ENCODE results near the gene IFI44. TPM values are rescaled to one million over a fixed set of nuclear protein-coding genes. Genes with fewer than 3 reads are reported as not detected.

The IFI44 gene
- total RNA-seq, 2 experiments from 2014 or later = 3.7 to 5.2 TPM

DNA sequence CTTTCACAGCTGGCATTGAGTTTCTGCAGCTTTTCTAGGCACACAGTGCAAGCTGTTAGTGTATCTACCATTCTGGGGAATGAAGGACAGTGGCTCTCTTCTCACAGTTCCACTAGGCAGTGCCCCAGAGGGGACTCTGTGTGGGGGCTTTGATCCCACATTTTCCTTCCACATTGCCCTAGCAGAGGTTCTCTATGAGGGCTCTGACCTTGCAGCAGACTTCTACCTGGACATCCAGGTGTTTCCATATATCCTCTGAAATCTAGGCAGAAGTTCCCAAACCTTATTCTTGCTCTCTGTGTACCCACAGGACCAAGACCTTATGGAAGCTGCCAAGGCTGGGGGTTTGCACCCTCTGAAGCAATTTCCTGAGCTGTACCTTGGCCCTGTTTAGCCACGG lies 2.4 kb upstream of the IFI44 start:
- POLR2A ChIA-PET = no interaction called here
- CTCF ChIA-PET = no interaction called here

DNA sequence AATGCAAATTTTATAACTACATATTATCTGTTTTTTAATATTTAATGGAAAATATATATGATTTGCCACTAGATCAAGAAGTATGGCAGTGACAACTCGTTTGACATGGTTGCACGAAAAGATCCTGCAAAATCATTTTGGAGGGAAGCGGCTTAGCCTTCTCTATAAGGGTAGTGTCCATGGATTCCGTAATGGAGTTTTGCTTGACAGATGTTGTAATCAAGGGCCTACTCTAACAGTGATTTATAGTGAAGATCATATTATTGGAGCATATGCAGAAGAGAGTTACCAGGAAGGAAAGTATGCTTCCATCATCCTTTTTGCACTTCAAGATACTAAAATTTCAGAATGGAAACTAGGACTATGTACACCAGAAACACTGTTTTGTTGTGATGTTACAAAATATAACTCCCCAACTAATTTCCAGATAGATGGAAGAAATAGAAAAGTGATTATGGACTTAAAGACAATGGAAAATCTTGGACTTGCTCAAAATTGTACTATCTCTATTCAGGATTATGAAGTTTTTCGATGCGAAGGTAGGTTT lies 556 bp downstream of the IFI44 start:
- CTCF ChIA-PET = no interaction called here
- POLR2A ChIA-PET = no interaction called here

DNA sequence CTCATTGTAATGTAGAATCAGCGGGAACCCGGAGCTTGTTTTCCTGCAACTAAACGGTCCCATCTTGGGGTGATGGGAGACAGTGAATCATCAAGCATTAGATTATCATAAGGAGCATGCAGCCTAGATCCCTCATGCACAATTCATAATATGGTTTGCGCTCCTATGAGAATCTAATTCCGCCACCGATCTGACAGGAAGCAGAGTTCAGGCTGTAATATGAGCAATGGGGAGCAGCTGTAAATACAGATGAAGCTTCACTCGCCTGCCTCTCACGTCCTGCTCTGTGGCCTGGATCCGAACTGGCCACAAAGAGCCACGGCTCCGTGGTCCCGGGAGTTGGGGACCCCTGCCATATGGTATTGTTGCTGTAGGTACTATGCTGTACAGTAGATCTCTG lies 1.6 kb downstream of the IFI44 start:
- ChIA-PET CTCF (interaction anchor here (1.5 kb wide), 1 partner anchor 34 kb away, joined by 6 read pairs; no protein-coding TSS in a partner anchor), POLR2A (no interaction called here)

DNA sequence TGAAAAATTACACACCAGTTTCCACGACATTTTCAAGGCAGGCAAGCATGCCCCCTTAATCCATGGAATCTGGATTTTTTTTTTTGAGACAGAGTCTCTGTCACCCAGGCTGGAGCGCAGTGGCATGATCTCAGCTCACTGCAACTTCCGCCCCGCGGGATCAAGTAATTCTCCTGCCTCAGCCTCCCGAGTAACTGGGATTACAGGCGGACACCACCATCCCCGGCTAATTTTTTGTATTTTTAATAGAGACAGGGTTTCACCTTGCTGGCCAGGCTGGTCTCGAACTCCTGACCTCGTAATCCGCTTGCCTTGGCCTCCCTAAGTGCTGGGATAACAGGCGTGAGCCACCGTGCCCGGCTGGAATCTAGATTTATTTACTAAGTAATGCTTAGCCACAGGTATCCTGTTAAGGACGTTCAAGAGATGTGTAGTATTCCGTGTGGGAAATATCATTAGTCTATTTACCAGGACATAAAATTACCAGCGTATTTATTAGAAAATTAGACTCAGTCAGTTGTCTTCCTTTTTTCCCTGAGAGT lies 2.5 kb downstream of the IFI44 start:
- POLR2A ChIA-PET = no interaction called here
- CTCF ChIA-PET = interaction anchor here (1.5 kb wide), 1 partner anchor 35 kb away, joined by 6 read pairs; no protein-coding TSS in a partner anchor

DNA sequence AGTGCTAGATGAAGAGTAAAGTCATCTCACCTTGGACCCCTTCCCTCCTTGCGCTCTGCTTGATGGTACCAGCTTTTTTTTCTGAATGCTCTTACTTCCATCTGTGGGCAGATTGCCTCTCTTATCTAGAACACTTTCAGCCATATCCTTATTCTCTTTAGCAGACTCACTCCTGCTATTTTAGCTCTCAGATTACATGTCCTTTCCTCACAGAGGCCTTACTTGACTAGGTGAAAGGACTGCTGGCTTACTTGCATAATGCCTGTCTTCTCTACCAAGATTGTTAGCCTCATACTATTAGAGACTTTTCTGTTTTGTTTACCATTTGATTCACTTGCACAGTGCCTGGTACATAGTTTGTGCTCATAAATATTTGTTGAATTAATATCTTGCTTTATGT lies 9.3 kb downstream of the IFI44 start:
- ChIA-PET POLR2A (no interaction called here), CTCF (interaction anchor here (1.1 kb wide), 1 partner anchor 41 kb away, joined by 3 read pairs; no protein-coding TSS in a partner anchor)

DNA sequence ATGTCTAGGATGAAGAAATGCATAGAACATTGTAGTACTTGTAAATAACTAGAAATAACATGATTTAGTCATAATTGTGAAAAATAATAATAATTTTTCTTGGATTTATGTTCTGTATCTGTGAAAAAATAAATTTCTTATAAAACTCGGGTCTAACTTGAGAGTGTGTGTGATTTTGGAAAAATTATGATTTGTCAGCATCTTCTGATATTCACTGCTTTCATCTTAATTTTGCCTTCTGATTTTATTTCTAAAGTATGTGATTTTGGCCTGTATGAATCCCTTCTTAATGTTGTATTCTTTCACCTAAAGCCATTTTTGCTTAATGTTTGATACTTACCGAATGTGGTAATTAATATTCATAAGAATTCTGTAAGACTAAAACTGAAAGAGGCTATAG lies 14.3 kb downstream of the IFI44 start:
- CTCF ChIA-PET = no interaction called here
- POLR2A ChIA-PET = no interaction called here

DNA sequence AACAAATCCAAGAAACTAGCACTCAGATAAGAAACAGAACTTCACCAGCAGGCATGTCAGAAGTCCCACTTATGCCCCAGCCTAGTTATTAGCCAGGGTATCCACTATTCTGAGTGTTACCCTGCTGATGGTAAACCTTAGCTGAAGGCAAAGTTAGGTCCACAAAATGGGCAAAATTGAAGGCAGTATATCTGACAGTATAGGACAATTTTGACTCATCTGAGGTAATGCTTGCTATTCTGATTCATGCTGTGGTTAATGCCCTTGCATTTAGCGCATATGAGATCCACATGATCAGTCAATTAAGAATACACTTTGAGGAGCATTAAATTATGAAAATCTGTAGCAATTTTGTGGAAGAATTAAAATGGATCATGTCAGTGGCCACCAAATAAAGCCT lies 15.1 kb downstream of the IFI44 start:
- POLR2A ChIA-PET = no interaction called here
- CTCF ChIA-PET = no interaction called here

DNA sequence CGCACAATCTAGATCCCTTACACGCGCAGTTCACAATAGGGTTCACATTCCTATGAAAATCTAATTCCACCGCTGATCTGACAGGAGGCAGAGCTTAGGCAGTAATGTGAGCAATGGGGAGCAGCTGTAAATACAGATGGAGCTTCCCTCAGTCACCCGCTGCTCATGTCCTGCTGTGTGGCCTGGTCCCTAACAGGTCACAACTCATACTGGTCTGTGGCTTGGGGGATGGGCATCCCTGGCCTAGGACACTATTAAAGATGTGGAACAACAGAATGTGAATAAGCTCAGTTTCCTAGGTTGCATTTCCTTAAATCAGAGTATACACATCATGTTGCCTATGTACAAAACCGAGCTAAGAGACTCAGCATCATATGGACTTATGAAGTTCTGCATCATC lies 16.2 kb downstream of the IFI44 start:
- POLR2A ChIA-PET = no interaction called here
- CTCF ChIA-PET = no interaction called here

DNA sequence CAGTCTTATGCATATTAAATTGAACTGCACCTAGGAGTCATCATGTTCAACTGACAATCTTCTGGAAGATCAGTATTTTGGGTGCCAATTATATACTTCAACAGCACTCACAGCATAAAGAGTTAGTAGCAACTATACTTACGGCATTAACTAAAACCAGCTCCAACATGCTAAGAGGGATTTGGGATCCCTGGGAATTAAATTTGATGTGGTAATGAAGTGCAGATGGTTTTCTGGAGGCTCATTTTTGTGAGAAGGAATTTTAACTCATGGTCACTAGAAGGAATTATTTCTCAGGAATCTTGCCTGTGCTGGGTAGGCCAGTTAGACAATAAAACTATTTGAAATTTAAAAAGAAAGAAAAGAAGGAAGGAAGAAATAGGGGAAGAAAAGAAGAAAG lies 18.3 kb downstream of the IFI44 start:
- POLR2A ChIA-PET = no interaction called here
- CTCF ChIA-PET = no interaction called here

DNA sequence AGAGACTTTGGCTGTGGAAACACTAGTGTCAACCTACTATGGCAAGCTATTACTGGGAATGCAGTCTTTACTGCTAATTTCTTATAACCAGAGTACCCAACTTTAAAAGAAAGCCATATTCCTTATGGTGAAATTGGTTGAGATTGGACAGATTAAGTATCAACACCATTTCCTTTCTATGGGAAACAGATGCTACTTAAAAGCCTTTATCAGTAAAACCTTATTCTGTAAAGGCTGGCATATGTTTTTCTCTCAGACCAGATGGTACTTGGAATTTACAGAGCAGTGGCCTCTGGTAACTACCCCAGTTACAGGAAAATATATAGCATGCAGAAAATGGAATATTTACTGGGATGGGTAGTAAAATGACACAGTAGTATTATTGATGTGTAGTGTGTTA lies 18.8 kb downstream of the IFI44 start:
- CTCF ChIA-PET = no interaction called here
- POLR2A ChIA-PET = no interaction called here

DNA sequence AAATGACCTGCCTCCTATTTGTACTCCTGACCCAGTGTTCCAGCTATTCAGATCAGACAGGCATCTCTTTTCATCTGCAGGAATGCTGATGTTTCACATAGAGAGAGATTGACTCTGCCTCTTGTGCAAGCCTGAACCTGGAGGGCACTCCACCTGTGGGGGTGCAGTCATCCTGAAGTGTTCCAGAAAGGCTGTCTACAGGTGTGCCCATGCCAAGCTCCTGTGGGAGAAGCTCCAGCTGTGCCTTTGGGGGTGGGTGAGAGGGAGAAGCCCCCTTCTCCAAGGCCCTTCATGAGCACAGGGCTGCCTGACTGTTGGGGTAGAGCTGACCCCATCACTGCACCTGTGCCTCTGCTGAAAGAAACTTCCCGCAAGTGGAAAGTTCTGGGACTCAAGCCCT lies 22.8 kb downstream of the IFI44 start:
- POLR2A ChIA-PET = no interaction called here
- CTCF ChIA-PET = interaction anchor here (1.8 kb wide), 1 partner anchor 55 kb away, joined by 4 read pairs; no protein-coding TSS in a partner anchor

DNA sequence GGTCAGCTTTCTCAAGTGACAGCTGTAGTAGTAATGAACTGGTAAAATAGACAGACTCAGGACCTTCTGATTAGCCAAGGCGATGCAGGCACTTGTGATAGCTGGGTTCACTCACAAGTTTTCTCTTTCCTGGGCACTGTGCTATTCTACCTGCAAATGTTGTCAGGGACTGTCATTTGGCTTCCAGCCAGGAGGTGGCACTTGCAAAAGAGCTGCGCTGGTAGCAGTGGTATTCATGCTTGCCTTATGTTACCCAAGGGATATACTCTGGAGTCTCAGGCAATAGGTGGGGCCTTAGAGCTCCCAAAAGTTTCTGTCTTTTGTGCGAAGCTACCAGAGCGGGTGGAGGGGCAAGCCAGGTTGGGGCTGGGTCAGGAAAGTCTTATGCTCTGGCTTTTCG lies 23.5 kb downstream of the IFI44 start:
- POLR2A ChIA-PET = no interaction called here

DNA sequence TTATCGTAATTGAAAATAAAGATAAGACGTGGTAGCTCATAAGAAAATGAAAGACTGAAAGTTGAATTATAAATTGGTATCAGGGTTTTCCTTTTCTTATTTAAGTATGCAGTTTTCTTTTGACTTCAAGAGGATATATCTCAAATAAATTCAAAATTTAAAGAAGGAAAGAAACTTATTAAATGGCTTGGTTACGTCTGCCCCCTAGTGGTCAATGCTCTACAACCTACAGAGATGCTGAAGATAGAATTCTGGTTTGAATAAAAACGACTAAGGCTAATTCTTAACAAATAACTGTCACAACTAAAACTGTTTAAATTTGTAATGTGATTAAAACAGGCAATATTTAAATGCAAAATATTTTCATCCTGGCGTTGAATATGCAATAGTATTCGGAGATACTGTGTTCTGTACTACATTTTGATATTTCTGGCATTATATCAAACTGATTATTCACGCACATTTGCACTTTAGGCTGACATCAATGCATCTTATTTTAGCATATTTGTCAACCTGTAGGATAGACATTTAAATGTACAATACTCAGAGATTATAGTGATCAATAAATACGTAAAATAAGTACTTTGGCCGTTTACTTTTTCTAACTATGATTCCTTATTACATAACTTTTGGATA lies 26.8 kb downstream of the IFI44 start:
- ChIA-PET POLR2A (no interaction called here), CTCF (interaction anchor here (1.6 to 1.8 kb wide), 2 partner anchors 57 to 59 kb away, joined by 9 to 11 read pairs; partner anchors contain the start of gene IFI44L)

More for the DNA sequence above, 23.5 kb downstream of the IFI44 start:
- CTCF ChIA-PET = interaction anchor here (1.8 kb wide), 1 partner anchor 55 kb away, joined by 4 read pairs; no protein-coding TSS in a partner anchor

DNA sequence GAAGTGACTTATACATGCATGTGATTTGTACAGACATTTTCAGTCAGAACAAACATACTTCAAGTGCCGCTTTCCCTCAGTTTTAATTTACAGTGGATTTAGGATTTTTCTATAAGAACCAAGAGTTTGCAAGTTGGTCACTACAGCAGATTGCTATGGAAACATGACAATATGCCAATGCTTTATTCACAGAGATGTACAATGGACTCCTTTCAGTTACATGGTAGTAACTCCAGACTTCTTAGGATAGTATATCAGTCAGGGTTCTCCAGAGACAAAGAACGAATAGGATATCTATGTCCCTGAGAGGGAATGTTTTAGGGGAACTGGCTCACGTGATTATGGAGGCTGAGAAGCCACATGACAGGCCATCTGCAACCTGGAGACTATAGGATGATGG lies 27.4 kb downstream of the IFI44 start:
- ChIA-PET POLR2A (no interaction called here), CTCF (interaction anchor here (2.3 kb wide), 1 partner anchor 60 kb away, joined by 12 read pairs; no protein-coding TSS in a partner anchor)

DNA sequence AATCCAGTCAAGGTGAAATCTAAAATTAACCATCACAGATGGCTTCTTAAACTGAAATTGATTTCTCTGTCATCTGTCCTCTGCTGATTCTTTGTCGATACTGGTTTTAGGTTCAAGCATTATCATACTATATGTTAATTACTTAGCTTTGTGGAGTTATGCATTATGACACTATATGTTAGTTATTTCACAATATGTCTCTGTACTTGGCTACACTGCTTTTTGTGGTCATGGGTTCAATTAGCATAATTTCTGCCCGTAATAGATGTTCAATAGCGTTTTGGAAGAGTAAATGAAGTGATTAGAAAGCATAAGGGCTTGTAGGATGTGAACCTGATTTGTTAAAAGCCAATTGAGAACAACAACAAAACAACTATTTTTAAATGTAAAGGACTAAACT lies 28.2 kb downstream of the IFI44 start:
- ChIA-PET POLR2A (no interaction called here), CTCF (interaction anchor here (2.3 kb wide), 1 partner anchor 60 kb away, joined by 12 read pairs; no protein-coding TSS in a partner anchor)

DNA sequence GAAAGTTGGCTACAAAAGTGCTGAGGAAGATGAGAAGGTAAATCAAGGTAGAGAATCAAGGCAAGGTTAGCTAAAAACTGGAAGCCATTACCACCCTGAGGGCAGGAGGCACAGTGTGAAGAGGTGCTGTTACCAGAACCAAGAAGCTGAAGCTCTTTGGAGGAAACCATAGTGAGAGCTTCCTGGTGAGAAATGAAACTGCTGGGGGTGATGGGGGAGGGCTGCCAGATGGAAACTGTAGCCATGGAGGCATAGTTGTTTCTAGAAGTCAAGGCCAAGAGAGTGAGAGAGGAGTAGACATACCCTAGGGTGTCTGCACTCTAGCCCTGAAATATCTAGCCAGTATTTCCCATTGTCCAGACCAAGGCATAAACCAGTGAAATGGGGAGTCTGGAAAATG lies 28.7 kb downstream of the IFI44 start:
- ChIA-PET POLR2A (no interaction called here), CTCF (interaction anchor here (2.3 kb wide), 1 partner anchor 61 kb away, joined by 12 read pairs; no protein-coding TSS in a partner anchor)

DNA sequence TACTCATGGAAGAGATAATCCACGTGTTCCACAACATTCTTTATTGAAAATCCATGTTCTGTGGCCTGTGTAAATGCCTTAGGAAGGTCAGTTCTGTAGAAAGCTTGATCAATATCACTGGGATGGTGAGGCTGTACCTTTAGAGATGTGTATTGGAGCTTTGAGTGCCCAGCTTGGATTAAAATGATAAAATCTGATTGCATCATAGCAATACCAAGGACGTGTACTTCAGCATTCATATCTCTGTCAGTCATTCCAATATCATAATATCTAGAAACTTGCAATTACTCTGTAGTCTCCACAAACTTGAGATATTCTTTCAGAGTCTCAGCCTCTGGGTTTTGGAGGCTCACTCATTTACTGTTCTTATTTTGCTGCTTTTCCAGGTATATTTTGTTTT lies 31.6 kb downstream of the IFI44 start:
- ChIA-PET CTCF (interaction anchor here (1.4 kb wide), 1 partner anchor 64 kb away, joined by 3 read pairs; no protein-coding TSS in a partner anchor), POLR2A (no interaction called here)

DNA sequence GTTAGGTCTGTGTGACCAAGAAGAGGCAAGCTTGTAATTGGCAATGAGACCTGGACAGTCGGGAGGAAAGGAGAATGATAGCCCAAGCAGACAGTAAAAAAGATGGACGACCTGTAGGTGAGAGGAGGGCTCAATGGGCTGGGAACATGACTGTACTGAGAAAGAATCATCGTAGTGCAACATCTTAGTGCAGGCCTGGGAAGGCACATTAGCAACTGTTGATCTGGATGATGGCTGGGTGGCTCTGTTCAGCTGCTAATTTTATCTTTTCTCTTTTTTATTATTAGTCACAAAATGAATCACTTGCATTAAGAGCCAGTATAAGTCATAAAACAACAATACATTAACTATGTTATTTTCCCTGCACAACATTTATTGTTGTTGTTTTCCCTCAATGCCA lies 32.9 kb downstream of the IFI44 start:
- CTCF ChIA-PET = interaction anchor here (1.4 kb wide), 1 partner anchor 65 kb away, joined by 3 read pairs; no protein-coding TSS in a partner anchor
- POLR2A ChIA-PET = no interaction called here

DNA sequence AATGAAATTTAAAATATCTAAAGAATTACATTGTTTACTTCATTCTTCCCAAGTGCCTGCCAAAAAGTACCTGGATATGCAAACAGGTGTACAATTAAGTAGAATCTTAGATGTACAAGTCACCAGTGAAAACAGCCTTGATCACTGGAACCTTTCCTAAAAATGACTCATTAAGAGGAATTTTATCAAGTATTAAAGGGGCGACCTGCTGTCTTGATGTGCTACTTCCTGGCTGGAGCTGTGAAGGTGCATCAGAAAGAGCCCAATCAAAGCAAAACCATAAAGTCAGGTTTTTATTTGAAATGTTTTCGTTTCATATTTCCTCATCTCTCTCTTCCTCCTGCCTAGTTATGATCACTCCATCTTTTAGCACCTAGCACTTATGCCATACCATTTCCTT lies 33.4 kb downstream of the IFI44 start:
- POLR2A ChIA-PET = no interaction called here
- CTCF ChIA-PET = no interaction called here

DNA sequence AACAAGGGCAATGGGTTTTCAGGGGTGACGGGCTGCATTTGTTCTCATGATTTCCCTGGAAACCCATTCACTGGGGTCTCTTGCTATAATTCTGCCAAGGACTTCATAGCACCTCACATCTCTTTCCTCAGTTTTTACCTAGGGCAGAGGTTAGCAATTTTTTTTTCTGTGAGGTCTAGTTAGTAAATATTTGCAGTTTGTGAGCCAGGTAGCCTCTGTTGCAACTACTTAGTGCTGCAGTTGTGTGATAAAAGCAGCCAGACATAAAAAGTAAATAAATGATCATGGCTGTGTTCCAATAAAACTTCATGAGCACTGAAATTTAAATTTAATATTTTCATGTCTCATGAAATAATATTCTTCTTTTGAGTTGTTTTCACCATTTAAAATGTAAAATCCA lies 37.7 kb downstream of the IFI44 start:
- CTCF ChIA-PET = no interaction called here
- POLR2A ChIA-PET = no interaction called here

DNA sequence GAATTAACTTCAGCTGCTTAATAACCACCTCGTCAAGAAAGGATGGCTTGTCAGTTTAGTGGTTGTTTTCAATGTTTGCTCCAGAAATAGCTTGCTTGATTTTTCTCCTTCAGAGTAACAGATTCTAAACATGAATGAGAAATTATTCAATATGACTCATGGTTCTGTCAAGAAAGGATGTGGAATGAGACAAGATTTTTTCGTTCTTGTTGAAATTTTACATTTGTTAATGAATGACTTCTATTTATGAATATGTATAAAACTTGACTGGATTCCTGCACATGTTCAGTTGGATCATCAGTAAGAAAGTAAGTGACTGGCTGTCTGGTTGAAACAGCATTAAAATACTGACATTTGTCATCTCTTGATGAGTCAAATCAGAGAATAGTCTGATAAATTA lies 38.3 kb downstream of the IFI44 start:
- CTCF ChIA-PET = no interaction called here
- POLR2A ChIA-PET = no interaction called here

Measured in activated CD8-positive, alpha-beta memory T cell treated with anti-CD3 and anti-CD28 coated beads for 36 hours (primary cell).